Activated CD4-positive, CD25-positive, alpha-beta regulatory T cell (primary cell): ENCODE data around the gene BRAF.
"Not testable (repeated sequence)": the region's sequence is repeated elsewhere in the genome, so short reads cannot be mapped to it uniquely, and the experiment has no call there.

Experiments used
- DNase-seq, 4 experiments: peaks; one replicate each; lab custom pipeline; 2025; lab: John Stamatoyannopoulos, UW

BRAF gene

GRCh38 chr7:140918236-140918635 lies 6.5 kb downstream of the BRAF start:
- no peak for DNase-seq

GRCh38 chr7:140917258-140917657 lies 7.5 kb downstream of the BRAF start:
- no peak for DNase-seq

DNA sequence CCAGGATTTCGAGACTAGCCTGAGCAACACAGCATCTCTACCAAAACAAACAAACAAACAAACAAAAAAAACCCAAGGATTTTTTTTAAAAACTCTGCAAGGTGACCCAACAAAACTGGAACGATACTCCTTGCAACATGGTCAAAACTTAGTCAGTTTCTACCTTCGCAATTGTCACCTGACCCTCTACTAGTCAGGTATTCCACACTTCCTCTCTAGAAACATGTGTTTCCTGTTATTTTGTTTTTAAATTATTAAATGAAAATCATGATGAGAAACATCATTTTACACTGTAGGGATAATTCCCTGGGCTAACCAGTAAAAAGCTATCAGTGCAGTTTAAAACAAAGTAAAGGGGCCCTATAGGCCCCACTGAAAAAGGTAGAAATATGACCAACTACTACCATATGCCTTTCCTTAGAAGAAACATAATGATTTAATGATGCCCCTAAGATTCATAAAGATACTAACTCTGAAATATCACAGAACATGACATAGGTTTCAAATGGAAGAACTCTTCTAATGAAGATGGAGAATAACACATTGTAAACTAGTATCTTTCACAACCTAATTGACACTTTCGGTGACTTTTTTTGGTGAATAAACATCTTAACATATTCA lies 8.7 kb downstream of the BRAF start:
- no peak for DNase-seq

- DNase-seq = no peak
Observed at GRCh38 chr7:140914083-140914482, 10.6 kb downstream of the BRAF start.

GRCh38 chr7:140913596-140913928 lies 11.2 kb downstream of the BRAF start:
- DNase-seq = not testable (repeated sequence)

DNA sequence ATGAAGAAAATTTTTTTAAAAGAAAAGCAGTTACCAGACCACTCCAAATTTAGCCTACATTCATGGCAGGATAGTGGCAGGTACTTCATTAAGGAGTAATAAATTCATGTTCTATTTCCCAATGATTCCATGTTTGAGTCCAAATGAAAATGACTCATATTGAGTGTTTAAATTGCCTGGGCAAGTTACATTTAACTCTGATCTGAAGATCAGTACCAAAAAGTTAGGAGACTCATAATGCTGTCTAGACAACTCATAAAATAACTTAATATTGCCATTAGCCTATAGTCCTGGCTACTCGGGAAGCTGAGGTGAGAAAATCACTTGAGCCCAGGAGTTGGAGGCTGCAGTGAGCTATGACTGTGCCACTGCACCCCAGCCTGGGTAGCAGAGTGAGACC lies 13.0 kb downstream of the BRAF start:
- DNase-seq = no peak

- DNase-seq = no peak
Observed at GRCh38 chr7:140909476-140910161, 15.1 kb downstream of the BRAF start.

GRCh38 chr7:140908361-140908760 lies 16.4 kb downstream of the BRAF start:
- no peak for DNase-seq

DNA sequence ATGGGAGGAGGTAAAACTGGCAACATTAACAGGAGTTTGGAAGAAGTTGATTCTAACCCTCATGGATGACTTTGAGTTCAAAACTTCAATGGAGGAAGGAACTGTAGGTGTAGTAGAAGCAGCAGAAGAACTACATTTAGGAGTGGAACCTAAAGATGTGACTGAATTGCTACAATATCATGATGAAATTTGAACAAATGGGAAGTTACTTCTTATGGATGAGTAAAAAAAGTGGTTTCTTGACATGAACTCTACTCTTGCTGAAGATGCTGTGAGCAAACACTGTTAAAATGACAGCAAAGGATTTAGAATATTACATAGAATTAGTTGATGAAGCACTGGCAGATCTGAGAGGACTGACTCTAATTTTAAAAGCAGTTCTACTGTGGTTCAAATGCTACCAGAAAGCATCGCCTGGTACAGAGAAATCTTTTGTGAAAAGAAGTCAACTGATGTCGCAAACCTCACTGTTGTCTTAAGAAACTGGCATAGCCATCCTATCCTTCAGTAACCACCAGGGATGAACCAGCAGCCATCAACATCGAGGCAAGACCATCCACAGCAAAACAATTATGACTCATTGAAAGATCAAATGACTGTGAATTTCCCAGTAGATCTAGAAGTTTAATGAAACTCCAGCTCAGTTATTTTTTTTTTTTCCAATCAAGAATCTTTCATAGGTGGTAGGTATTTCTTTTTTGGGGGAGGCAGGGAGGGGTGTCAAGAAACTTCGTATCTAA lies 20.8 kb downstream of the BRAF start:
- DNase-seq = no peak

- DNase-seq = no peak
Observed at GRCh38 chr7:140902303-140902953, 22.3 kb downstream of the BRAF start.

- DNase-seq = no peak
Observed at GRCh38 chr7:140901941-140902302, 22.8 kb downstream of the BRAF start.

DNA sequence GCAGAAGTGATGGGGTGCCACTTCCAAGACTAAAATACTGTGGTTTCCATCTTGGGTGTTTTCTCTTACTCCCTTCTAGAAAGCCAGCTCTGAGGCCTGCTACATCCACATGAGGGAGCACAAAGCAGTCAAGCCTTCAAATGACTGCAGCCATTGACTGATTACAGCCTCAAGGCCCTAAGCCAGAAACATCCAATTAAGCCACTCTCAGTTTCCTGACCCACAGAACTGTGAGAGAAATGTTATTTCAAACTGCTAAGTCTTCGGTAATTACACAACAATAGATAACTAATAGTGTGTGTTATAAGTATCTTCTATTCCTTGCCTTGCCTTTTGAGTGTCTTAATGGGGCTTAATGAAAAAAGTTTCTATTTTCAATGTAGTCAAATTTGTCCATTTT lies 24.8 kb downstream of the BRAF start:
- DNase-seq = no peak

DNA sequence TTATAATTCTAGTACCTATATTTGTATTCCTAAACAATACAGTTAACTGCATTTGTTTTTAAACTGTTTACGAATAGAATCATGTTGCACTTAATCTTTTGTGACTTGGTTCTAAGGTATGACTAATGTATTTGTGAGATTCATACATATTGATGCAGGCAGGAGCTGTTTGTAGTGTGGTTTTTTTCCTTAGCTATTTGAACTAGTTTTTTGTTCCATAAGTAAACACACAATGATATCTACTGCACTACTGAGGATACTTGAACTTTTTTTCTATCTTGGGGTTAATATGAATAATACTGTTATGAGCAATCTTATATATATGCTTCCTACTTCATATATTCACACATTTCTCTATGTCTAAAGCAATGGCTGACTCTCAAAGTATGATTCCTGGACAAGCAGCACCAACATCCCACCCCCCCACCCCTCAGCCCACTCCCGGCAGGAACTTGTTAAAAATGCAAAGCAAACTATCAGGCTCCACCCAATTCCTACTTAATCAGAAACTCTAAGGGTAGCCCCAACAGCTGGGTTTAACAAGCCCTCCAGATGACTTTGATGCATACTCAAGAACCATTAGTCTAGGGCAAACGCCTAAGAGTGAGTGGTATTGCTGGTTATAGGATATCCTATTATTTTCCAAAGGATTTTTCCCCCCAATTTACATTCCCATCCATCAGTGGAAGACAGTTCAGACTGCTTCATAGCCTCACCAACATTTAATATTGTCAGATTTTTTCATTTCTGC lies 25.8 kb downstream of the BRAF start:
- no peak for DNase-seq

DNA sequence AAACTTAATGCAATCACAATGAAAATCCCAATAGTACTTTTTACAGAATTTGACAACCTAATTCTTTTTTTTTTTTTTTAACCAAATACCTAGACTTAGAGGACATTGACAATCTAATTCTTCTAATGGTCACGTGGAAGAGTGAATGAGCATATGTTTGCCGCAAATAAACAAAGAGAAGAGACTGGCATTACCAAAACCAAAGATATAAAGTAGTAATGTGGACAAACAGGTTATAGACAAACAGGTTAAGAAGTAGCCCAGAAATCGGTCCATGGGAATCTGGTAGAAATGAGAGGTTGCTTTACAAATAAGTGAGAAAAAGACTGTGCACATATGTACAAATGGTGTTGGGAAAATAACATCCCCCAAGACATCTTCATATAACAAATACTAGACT lies 27.7 kb downstream of the BRAF start:
- DNase-seq = no peak

DNA sequence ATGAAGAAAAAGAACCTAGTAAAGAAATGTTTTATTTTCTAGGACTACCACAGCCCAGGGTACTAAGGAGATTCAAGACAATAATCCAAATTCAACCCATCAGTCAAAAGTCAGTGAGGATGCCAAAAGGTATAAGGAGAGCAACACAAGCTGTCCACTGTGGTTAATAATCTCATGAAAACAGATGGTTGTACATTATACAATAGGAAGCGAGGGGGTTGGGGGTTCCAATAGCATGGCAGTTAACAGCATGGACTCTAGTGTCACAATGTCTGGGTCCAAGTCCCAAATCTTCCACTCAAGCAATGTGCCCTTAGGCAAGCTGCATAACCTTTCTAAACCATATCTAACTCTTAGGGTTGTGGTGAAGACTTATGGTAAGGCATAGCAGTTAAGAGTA lies 35.1 kb downstream of the BRAF start:
- no peak for DNase-seq

DNA sequence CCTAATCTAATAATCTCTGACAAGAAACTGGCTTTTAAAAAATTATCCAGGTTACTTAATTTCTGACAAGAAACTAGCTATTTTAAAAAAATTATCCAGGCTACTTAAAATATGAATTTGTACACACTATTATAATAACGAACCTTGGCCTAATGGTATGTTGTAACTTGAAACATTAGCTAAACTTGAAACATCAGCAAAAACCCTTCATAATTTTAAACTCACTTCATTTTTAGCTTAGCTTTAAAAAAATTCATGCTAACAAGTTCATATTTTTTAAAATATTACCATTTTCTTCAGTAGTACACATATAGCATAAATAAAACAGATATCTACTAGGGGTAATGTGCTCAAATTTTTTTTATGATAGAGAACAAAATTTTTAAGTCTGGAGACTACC lies 35.6 kb downstream of the BRAF start:
- no peak for DNase-seq

DNA sequence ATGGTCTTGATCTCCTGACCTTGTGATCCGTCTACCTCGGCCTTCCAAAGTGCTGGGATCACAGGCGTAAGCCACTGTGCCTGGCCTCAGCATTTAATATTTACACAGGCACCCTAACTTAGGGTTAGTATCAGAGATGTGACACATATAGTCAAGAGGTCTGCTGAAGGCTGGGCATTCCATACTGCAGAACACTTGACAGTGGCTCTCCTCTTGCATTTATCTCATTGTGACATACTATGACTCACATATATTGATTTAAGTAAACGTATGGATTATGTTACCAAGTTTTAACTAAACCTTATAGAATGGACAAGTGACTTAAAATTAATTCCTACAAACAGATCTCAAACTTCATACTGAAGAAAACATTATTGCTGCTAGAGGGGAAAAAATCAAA lies 36.6 kb downstream of the BRAF start:
- no peak for DNase-seq

DNA sequence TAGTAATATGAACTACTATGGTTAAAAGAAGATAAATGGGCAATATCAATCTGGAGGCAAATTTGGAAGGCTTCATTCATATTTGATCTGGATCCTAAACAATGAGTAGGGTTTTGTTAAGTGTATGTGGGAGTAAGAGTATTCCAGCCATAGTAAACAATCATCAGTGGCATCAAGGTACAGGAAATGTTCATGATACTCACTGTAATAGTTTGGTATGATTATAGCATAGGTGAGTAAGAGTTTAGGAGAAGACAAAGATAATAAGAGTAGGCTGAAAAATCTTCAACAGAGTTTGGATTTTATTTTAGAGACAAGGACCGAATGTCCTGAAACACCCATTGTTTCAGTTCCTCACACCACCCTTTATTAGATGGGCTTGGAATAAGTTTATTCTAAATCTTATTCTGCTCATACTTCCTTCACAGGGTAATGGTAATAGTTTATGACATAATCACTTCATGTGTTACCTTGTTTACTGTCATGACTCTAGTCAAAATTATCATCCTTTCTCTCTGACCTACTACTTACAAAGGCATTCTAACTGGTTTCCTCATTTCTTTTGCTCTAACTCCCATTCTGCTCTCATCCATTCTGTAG lies 38.9 kb downstream of the BRAF start:
- no peak for DNase-seq

- DNase-seq = no peak
Observed at GRCh38 chr7:140883378-140883777, 41.4 kb downstream of the BRAF start.

DNA sequence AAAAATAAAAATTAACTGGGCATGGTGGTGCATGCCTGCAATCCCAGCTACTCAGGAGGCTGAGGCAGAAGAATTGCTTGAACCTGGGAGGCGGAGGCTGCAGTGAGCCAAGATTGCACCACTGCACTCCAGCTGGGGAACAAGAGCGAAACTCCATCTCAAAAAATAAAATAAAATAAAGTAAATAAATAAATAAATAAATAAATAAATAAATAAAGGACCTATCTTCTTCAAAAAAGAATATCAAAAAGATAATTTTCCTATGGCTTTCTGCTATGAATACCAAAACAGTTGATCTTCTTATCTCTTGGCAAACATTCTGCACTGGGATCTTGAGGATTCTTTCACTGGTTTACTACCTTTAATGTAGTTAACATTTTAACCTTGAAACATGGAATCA lies 41.9 kb downstream of the BRAF start:
- DNase-seq = not testable (repeated sequence)

DNA sequence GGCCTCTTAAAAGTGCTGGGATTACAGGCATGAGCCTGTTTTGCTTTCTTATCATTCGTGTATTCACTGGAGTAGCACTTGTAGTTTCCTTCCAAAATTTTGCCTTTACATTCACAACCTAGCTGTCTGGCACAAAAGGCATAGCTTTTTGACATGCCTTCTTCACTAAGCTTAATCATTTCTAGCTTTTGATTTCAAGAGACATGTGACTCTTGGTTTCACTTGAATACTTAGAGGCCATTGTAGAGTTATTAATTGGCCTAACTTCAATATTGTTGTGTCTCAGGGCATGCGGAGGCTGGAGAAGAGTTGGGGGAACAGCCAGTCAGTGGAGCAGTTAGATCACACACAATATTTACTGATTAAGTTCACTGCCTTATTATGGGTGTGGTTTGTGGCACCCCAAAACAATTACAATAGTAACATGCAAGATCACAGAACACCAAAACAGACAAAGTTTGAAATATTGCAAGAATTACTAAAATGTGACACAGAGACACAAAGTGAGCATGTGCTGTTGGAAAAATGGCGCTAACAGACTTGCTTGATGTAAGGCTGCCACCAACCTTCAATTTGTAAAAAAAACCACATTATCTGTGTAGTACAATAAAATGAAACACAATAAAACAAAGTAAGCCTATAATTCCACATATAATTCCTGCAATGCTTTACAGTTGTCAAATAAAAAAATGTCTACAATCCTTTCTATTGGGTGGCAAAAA lies 43.1 kb downstream of the BRAF start:
- no peak for DNase-seq

DNA sequence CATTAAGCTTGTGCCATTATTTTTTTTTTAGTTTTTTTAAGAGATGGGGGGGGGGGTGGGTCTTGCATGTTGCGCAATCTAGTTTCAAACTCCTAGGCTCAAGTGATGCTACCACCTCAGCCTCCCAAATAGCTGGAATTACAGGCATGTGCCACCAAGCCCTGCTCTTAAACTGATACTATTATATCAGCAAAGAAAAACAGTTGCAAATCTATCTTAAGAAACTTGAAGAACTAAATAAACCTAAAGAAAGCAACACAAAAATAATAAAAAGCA lies 47.5 kb downstream of the BRAF start:
- no peak for DNase-seq
